K562 (cell line): ENCODE results near the gene PRC1. TPM values are rescaled to one million over a fixed set of nuclear protein-coding genes. Genes with fewer than 3 reads are reported as not detected.

Experiments used
- ATAC-seq: fragments of 200-7000 bp; cut with Tn5 transposase; 3 replicates; pipeline ENCODE4 v1.9.1; 2020; ENCODE audit warnings: moderate library complexity
- BruUV-seq: library from RNA; stranded (reverse); fragments of 400-500 nt; replicated peaks from 2 replicates; lab custom pipeline; 2021; lab: Mats Ljungman, UMichigan
- CTCF ChIA-PET: fragments of 300-600 bp; formaldehyde crosslinking; extraction: SDS; loops from one replicate; lab custom pipeline; 2021; ENCODE audit warnings: low intra/inter-chr PET ratio; lab: Yijun Ruan, JAX
- POLR2A ChIA-PET: fragments of 300-600, 350-650 bp; sonication (Branson Sonifier 250); formaldehyde crosslinking; extraction: SDS; loops from one replicate; lab custom pipeline; 2021; ENCODE audit warnings: antibody characterized with exemption, inconsistent platforms; lab: Yijun Ruan, JAX
- DNase-seq, 4 experiments: peaks; one replicate each; pipeline versions ENCODE4 v3.0.0 to v3.0.0-alpha.2; 2011 to 2018; ENCODE audit warnings: low spot score in 3 of 4, mixed read lengths in 3 of 4; ENCODE audit errors: extremely low read depth in 1 of 4
- FAIRE-seq: peaks from 2 replicates; lab custom pipeline; 2011; peaks lifted over from hg19 to GRCh38; lab: Jason Lieb, UNC
- H2AFZ ChIP-seq: 2 replicates; pipeline ENCODE4 v1.6.0; 2011; ENCODE audit warnings: low read depth, low read length, control low read depth, inconsistent platforms
- H3K27ac ChIP-seq: fragments of 200-600 bp; 3 replicates; pipeline ENCODE4 v1.8.0; 2011; ENCODE audit warnings: low read depth, mild to moderate bottlenecking, control low read depth, inconsistent platforms, low read length, moderate library complexity, mixed read lengths; ENCODE audit errors: extremely low read depth
- H3K27me3 ChIP-seq, 2 experiments: fragments of 300-600 bp in 1 of 2; 2 replicates in 1 of 2; 3 replicates in 1 of 2; pipeline versions ENCODE4 v1.6.0 to v1.8.0; 2011; ENCODE audit warnings: inconsistent platforms in 2 of 2, low read length in 2 of 2, mild to moderate bottlenecking in 1 of 2, mixed read lengths in 1 of 2, moderate library complexity in 1 of 2; ENCODE audit not compliant: control insufficient read depth in 2 of 2, insufficient read depth in 2 of 2
- H3K36me3 ChIP-seq: fragments of 300-600 bp; 3 replicates; pipeline ENCODE4 v1.8.0; 2011; ENCODE audit warnings: mild to moderate bottlenecking, low read length, inconsistent platforms; ENCODE audit not compliant: control insufficient read depth, insufficient read depth
- H3K4me1 ChIP-seq, 2 experiments: fragments of 200-600 bp in 1 of 2; replicated peaks in 1 of 2; 2 replicates in 1 of 2; 3 replicates in 1 of 2; pipeline versions ENCODE4 v1.5.1 to v1.8.0; 2011; ENCODE audit warnings: inconsistent platforms in 2 of 2, low read length in 2 of 2, mild to moderate bottlenecking in 1 of 2, mixed read lengths in 1 of 2, moderate library complexity in 1 of 2; ENCODE audit not compliant: control insufficient read depth in 2 of 2, insufficient read depth in 2 of 2
- H3K4me2 ChIP-seq: 2 replicates; pipeline ENCODE4 v1.6.1; 2011; ENCODE audit warnings: low read length, control low read depth, inconsistent platforms, mixed read lengths; ENCODE audit not compliant: insufficient read depth
- H3K4me3 ChIP-seq: fragments of 200-600 bp; sonication (generic), shearing (Covaris generic); 2 replicates; pipeline ENCODE4 v1.5.1; 2016; ENCODE audit warnings: control low read depth, inconsistent platforms
- H3K79me2 ChIP-seq: fragments of 200-600 bp; 3 replicates; pipeline ENCODE4 v1.8.0; 2011; ENCODE audit warnings: low read length, inconsistent platforms; ENCODE audit not compliant: control insufficient read depth, insufficient read depth
- H3K9ac ChIP-seq, 2 experiments: 2 replicates each; pipeline versions ENCODE4 v1.6.0 to v1.6.1; 2011; ENCODE audit warnings: low read depth in 2 of 2, low read length in 2 of 2, control low read depth in 1 of 2, inconsistent platforms in 1 of 2, mild to moderate bottlenecking in 1 of 2, mixed read lengths in 1 of 2; ENCODE audit not compliant: insufficient read depth in 1 of 2
- H3K9me1 ChIP-seq: one replicate; pipeline ENCODE4 v1.6.0; 2011; ENCODE audit warnings: inconsistent platforms, mild to moderate bottlenecking, low read length, moderate library complexity; ENCODE audit not compliant: control insufficient read depth, insufficient read depth
- H3K9me3 ChIP-seq: replicated peaks from 2 replicates; pipeline ENCODE4 v1.5.1; 2011; ENCODE audit warnings: low read depth, low read length, inconsistent platforms; ENCODE audit not compliant: control insufficient read depth, insufficient read depth
- H4K20me1 ChIP-seq: replicated peaks from 2 replicates; pipeline ENCODE4 v1.6.1; 2011; ENCODE audit warnings: low read length, inconsistent platforms, mixed read lengths; ENCODE audit not compliant: control insufficient read depth, insufficient read depth
- CBFA2T3 ChIP-seq: fragments of 450-650 bp; IDR thresholded peaks from 2 replicates; pipeline ENCODE4 v1.6.1; 2017
- HDGF ChIP-seq: fragments of 450-650 bp; IDR thresholded peaks from 2 replicates; pipeline ENCODE4 v1.6.1; 2016
- NR2C2 ChIP-seq, 2 experiments: fragments of 200-800 bp in 1 of 2; sonication (Bioruptor generic) in 1 of 2; sonication (generic) in 1 of 2; formaldehyde crosslinking in 1 of 2; IDR thresholded peaks; 2 replicates each; pipeline versions ENCODE4 v1.6.1 to v1.8.0; 2016 to 2022; ENCODE audit warnings: mild to moderate bottlenecking in 1 of 2, missing compliant biosample characterization in 1 of 2, missing genetic modification characterization in 1 of 2, missing genetic modification reagents in 1 of 2
- PHB ChIP-seq: fragments of 250-450 bp; sonication (Bioruptor Pico); IDR thresholded peaks from 2 replicates; pipeline ENCODE4 v1.5.0; 2021
- STAT5A ChIP-seq: IDR thresholded peaks from 2 replicates; pipeline ENCODE4 v1.6.1; 2012; ENCODE audit warnings: low read length, inconsistent platforms, borderline replicate concordance
- WHSC1 ChIP-seq: IDR thresholded peaks from one replicate; pipeline ENCODE4 v1.6.1; 2012; ENCODE audit warnings: low read length, control low read depth, inconsistent platforms
- ZFPM2 ChIP-seq: fragments of 250-450 bp; sonication (Bioruptor Pico); IDR thresholded peaks from 2 replicates; pipeline ENCODE4 v1.5.1; 2022; ENCODE audit warnings: mild to moderate bottlenecking
- ZNF143 ChIP-seq: sonication (generic); formaldehyde crosslinking; IDR thresholded peaks from 2 replicates; pipeline ENCODE4 v1.9.0; 2022; ENCODE audit warnings: mild to moderate bottlenecking, missing genetic modification reagents
- ZNF217 ChIP-seq: sonication (generic); formaldehyde crosslinking; IDR thresholded peaks from 2 replicates; pipeline ENCODE4 v1.8.0; 2022; ENCODE audit warnings: mild to moderate bottlenecking, missing genetic modification reagents
- ZNF24 ChIP-seq: fragments of 450-650 bp; IDR thresholded peaks from 2 replicates; pipeline ENCODE4 v1.6.1; 2016
- WGBS: fragments of 100-300 bp; shearing (Covaris generic); methylation state at CpG from one replicate; pipeline ENCODE4 v1.1.6; 2016; ENCODE audit warnings: low coverage, mixed read lengths; ENCODE audit not compliant: insufficient coverage; ENCODE audit errors: missing lambda C conversion rate; 5-methylcytosine and 5-hydroxymethylcytosine counted together
- in situ Hi-C: fragments of 300-500 bp; cut with MboI; formaldehyde crosslinking; loops from 4 replicates; pipeline ENCODE4 v1.15.0; 2018; ENCODE audit warnings: inconsistent platforms, mixed read lengths
- intact Hi-C: fragments of 100-400 bp; cut with micrococcal nuclease; formaldehyde crosslinking; loops from 2 replicates; pipeline ENCODE4 v1.14.2; 2022
- polyA plus RNA-seq, 8 experiments: library from polyadenylated mRNA; depleted of rRNA in 4 of 8; stranded (reverse) in 5 of 8; unstranded in 3 of 8; fragments of >200 nt; fragmentation: Nextera tagmentation in 2 of 8; fragmentation: Illumina TruSeq in 1 of 8; extraction: Ambion mirVana in 2 of 8; extraction: Trizol in 1 of 8; gene quantifications; 2 replicates each; pipeline versions ENCODE4 v1.2.1 to v1.2.3, GENCODE V29; 2011 to 2014; ENCODE audit warnings: inconsistent platforms in 1 of 8, missing spikeins in 1 of 8
- total RNA-seq, 7 experiments: library from RNA; depleted of rRNA in 6 of 7; stranded (reverse); fragments of >200 nt in 6 of 7; fragmentation: Illumina TruSeq in 2 of 7; extraction: Trizol in 2 of 7; gene quantifications; 2 replicates each; pipeline versions ENCODE4 v1.2.1 to v1.2.3, GENCODE V29; 2011 to 2021; ENCODE audit warnings: low replicate concordance in 1 of 7
- TF ChIP-seq, protein P1 (sequence below): fragments of 250-450 bp; sonication (Bioruptor Pico); IDR thresholded peaks from 2 replicates; pipeline ENCODE4 v1.4.0; 2020; ENCODE audit warnings: borderline replicate concordance
- TF ChIP-seq, protein P2 (sequence below): fragments of 450-650 bp; IDR thresholded peaks from 2 replicates; pipeline ENCODE4 v1.6.1; 2016; ENCODE audit warnings: low read depth
- TF ChIP-seq, protein P3 (sequence below): sonication (generic); IDR thresholded peaks from 2 replicates; pipeline ENCODE4 v1.6.1; 2016

The PRC1 gene
- total and polyA plus RNA-seq, 9 of the 15 experiments (the other 6 are each of a cell fraction or from before 2014, with no cell fraction given), result 156 to 391 (median 240) TPM

DNA sequence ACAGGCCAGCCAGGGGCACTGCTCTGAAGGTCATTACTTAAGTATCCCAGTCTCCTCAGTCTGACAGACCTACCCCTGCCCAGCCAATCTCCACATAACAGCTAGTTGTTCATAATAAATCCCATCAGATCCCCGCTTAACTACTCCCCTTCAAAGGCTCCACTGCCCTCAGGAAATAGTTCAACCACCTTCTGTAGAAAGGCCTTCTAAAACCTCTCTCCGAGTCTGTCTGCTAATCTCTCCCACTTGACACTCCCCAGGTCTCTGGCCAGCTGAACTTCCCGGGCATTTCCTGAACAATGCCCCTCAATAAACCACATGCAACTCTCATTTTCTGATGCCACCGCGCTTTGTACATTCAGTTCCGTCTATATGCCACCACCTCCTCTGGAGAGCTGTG lies 6.0 kb downstream of the PRC1 start:
- ATAC-seq, result peak; percentile 55
- H3K4me3 ChIP-seq, result no peak overlapping the region
- no peaks in the 10 kb centered on the region for H3K9me1 ChIP-seq
- ChIA-PET POLR2A (interaction anchor here (1.1 to 5.6 kb wide), 7 partner anchors 9 to 34 kb away, joined by 3 to 51 read pairs (median 5); partner anchors contain the start of gene VPS33B), CTCF (interaction anchor here (1.0 kb wide), 1 partner anchor 664 kb away, joined by 3 read pairs; no protein-coding TSS in a partner anchor)
- 25% methylated on average over 6 of the region's 6 CpGs for WGBS
- intact Hi-C loops (no loop called here), in situ Hi-C loops (no loop called here)
- no peak for FAIRE-seq
- H3K36me3 ChIP-seq, result peaks cover 35% of the 10 kb centered on the region
- H3K9me3 ChIP-seq, result no peaks in the 10 kb centered on the region
- H3K27ac ChIP-seq, result peak overlapping the region; percentile 6; the same call in 2 of the 3 replicates
- peaks cover 9% of the 10 kb centered on the region; the same call in 1 of the 2 replicates for H4K20me1 ChIP-seq
- no peaks in the 10 kb centered on the region for H3K27me3 ChIP-seq
- BruUV-seq, result no TSS peak
- H2AFZ ChIP-seq, result no peak overlapping the region
- peak overlapping the region; percentile 4 to 46; a peak in 2 of 4 replicates for H3K9ac ChIP-seq
- peak in 2 of 4 experiments; percentile 30 to 45 for DNase-seq
- peak overlapping the region; percentile 48; the same call in 1 of the 2 replicates for H3K4me2 ChIP-seq
- peaks cover 100% of the 10 kb centered on the region for H3K79me2 ChIP-seq
- peaks cover 28 to 29% of the 10 kb centered on the region in 2 experiments; a peak in 4 of 5 replicates for H3K4me1 ChIP-seq
- TF ChIP-seq ZNF217 (CRISPR knock-in tag) (no peak), ZNF143 (CRISPR knock-in tag) (no peak), ZFPM2 (no peak), NR2C2 (CRISPR knock-in tag; IDR thresholded peaks at IDR 0.05) (no peak), NR2C2 (tag; IDR thresholded peaks at IDR 0.05) (no peak), ZNF24 (no peak), WHSC1 (no peak), PHB (CRISPR knock-in tag) (no peak), CBFA2T3 (peak; percentile 37; the same call in 1 of the 2 replicates), HDGF (peak; percentile 65; the same call in 1 of the 2 replicates), STAT5A (no peak)
- TF ChIP-seq, protein P1, sequence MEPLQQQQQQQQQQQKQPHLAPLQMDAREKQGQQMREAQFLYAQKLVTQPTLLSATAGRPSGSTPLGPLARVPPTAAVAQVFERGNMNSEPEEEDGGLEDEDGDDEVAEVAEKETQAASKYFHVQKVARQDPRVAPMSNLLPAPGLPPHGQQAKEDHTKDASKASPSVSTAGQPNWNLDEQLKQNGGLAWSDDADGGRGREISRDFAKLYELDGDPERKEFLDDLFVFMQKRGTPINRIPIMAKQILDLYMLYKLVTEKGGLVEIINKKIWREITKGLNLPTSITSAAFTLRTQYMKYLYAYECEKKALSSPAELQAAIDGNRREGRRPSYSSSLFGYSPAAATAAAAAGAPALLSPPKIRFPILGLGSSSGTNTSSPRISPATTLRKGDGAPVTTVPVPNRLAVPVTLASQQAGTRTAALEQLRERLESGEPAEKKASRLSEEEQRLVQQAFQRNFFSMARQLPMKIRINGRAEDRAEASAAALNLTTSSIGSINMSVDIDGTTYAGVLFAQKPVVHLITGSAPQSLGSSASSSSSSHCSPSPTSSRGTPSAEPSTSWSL, result no peak
- TF ChIP-seq, protein P2, sequence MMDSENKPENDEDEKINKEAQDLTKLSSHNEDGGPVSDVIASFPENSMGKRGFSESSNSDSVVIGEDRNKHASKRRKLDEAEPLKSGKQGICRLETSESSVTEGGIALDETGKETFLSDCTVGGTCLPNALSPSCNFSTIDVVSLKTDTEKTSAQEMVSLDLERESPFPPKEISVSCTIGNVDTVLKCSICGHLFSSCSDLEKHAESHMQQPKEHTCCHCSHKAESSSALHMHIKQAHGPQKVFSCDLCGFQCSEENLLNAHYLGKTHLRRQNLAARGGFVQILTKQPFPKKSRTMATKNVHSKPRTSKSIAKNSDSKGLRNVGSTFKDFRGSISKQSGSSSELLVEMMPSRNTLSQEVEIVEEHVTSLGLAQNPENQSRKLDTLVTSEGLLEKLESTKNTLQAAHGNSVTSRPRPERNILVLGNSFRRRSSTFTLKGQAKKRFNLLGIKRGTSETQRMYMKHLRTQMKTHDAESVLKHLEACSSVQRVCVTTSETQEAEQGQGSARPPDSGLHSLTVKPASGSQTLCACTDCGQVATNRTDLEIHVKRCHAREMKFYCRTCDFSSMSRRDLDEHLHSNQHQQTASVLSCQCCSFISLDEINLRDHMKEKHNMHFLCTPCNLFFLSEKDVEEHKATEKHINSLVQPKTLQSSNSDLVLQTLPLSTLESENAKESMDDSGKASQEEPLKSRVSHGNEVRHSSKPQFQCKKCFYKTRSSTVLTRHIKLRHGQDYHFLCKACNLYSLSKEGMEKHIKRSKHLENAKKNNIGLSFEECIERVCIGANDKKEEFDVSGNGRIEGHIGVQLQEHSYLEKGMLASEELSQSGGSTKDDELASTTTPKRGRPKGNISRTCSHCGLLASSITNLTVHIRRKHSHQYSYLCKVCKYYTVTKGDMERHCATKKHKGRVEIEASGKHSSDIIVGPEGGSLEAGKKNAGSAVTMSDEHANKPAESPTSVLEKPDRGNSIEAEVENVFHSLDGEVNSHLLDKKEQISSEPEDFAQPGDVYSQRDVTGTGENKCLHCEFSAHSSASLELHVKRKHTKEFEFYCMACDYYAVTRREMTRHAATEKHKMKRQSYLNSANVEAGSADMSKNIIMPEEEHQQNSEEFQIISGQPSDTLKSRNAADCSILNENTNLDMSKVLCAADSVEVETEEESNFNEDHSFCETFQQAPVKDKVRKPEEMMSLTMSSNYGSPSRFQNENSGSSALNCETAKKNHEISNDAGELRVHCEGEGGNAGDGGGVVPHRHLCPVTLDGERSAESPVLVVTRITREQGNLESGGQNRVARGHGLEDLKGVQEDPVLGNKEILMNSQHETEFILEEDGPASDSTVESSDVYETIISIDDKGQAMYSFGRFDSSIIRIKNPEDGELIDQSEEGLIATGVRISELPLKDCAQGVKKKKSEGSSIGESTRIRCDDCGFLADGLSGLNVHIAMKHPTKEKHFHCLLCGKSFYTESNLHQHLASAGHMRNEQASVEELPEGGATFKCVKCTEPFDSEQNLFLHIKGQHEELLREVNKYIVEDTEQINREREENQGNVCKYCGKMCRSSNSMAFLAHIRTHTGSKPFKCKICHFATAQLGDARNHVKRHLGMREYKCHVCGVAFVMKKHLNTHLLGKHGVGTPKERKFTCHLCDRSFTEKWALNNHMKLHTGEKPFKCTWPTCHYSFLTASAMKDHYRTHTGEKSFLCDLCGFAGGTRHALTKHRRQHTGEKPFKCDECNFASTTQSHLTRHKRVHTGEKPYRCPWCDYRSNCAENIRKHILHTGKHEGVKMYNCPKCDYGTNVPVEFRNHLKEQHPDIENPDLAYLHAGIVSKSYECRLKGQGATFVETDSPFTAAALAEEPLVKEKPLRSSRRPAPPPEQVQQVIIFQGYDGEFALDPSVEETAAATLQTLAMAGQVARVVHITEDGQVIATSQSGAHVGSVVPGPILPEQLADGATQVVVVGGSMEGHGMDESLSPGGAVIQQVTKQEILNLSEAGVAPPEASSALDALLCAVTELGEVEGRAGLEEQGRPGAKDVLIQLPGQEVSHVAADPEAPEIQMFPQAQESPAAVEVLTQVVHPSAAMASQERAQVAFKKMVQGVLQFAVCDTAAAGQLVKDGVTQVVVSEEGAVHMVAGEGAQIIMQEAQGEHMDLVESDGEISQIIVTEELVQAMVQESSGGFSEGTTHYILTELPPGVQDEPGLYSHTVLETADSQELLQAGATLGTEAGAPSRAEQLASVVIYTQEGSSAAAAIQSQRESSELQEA, result no peak
- TF ChIP-seq, protein P3, sequence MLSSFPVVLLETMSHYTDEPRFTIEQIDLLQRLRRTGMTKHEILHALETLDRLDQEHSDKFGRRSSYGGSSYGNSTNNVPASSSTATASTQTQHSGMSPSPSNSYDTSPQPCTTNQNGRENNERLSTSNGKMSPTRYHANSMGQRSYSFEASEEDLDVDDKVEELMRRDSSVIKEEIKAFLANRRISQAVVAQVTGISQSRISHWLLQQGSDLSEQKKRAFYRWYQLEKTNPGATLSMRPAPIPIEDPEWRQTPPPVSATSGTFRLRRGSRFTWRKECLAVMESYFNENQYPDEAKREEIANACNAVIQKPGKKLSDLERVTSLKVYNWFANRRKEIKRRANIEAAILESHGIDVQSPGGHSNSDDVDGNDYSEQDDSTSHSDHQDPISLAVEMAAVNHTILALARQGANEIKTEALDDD, result peak; percentile 79
